ENCODE results near the gene LRRN2. TPM values are rescaled to one million over a fixed set of nuclear protein-coding genes. Genes with fewer than 3 reads are reported as not detected.

The LRRN2 gene
- total and polyA plus RNA-seq, 9 of the 15 experiments (the other 6 are each of a cell fraction or from before 2014, with no cell fraction given) = 0.05 TPM; not detected in 8

DNA sequence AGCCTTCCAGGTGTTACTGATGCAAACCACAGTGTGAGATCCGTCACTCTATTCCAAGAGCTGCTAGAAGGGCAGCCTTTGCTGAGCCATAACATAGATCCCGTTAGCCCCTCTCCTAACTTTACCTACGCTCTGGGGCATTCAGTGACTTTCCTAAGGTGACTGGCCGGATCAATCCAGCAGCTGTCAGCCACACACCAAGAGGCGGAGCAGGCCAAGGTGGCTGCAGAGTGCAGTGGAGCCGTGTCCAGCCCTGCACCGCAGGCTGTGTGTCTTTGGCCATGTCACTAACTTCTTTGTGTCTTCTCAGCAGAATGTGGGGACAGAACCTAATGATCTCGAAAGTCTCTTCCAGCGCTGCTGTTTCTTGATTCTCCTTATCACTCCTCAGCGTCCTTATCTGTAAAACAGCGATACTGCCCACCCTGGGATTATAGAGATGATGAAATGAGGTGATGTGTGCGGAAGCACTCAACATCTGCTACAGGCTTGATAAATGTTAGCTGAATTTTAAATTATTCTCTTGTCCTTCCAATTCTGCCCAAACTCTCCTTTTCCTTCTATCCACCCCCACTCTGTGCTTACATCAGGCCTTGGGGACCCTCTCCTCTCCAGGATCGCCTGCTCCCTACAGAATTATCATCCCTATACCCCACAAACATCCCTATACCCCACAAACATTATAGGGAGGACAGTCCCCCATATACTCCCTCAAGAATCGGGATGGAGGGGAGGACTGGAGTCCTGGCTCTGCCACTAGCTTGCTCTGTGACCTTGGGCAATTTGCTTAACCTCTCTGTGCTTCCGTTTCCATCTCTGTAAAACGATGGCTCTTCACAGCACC is 25.8 kb upstream of the LRRN2 start (continued):
- TF ChIP-seq, protein P1, sequence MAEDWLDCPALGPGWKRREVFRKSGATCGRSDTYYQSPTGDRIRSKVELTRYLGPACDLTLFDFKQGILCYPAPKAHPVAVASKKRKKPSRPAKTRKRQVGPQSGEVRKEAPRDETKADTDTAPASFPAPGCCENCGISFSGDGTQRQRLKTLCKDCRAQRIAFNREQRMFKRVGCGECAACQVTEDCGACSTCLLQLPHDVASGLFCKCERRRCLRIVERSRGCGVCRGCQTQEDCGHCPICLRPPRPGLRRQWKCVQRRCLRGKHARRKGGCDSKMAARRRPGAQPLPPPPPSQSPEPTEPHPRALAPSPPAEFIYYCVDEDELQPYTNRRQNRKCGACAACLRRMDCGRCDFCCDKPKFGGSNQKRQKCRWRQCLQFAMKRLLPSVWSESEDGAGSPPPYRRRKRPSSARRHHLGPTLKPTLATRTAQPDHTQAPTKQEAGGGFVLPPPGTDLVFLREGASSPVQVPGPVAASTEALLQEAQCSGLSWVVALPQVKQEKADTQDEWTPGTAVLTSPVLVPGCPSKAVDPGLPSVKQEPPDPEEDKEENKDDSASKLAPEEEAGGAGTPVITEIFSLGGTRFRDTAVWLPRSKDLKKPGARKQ (CRISPR knock-in tag; IDR thresholded peaks at IDR 0.05) = no peak
- TF ChIP-seq SIN3B (IDR thresholded peaks at IDR 0.05; ENCODE audit: low read depth) (no peak), U2AF1 (optimal IDR thresholded peaks at IDR 0.05; ENCODE audit: low read depth, low read length) (no peak), LCOR (CRISPR knock-in tag; IDR thresholded peaks at IDR 0.05) (peak; percentile 83), ZNF696 (CRISPR knock-in tag; conservative IDR thresholded peaks at IDR 0.05) (0 out of 2 replicates have a peak, but pooled peaks have one; percentile 29), MTA2 (IDR thresholded peaks at IDR 0.05; ENCODE audit: low read depth) (peak; percentile 96), EP300 (IDR thresholded peaks at IDR 0.05; ENCODE audit: low read length) (peak; percentile 100), DMBX1 (CRISPR knock-in tag; IDR thresholded peaks at IDR 0.05; ENCODE audit: borderline replicate concordance) (peak; percentile 92), POU5F1 (IDR thresholded peaks at IDR 0.05; ENCODE audit: borderline replicate concordance, low read depth, low read length, partially characterized antibody) (no peak), FUS (optimal IDR thresholded peaks at IDR 0.05; ENCODE audit: low read depth, low read length) (no peak), BCOR (IDR thresholded peaks at IDR 0.05) (peak; percentile 99), THRAP3 (IDR thresholded peaks at IDR 0.05; ENCODE audit: borderline replicate concordance) (no peak)
- TF ChIP-seq, protein P2, sequence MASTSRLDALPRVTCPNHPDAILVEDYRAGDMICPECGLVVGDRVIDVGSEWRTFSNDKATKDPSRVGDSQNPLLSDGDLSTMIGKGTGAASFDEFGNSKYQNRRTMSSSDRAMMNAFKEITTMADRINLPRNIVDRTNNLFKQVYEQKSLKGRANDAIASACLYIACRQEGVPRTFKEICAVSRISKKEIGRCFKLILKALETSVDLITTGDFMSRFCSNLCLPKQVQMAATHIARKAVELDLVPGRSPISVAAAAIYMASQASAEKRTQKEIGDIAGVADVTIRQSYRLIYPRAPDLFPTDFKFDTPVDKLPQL (IDR thresholded peaks at IDR 0.05; ENCODE audit: extremely low read depth, insufficient read length) = no peak
- TF ChIP-seq, protein P3, sequence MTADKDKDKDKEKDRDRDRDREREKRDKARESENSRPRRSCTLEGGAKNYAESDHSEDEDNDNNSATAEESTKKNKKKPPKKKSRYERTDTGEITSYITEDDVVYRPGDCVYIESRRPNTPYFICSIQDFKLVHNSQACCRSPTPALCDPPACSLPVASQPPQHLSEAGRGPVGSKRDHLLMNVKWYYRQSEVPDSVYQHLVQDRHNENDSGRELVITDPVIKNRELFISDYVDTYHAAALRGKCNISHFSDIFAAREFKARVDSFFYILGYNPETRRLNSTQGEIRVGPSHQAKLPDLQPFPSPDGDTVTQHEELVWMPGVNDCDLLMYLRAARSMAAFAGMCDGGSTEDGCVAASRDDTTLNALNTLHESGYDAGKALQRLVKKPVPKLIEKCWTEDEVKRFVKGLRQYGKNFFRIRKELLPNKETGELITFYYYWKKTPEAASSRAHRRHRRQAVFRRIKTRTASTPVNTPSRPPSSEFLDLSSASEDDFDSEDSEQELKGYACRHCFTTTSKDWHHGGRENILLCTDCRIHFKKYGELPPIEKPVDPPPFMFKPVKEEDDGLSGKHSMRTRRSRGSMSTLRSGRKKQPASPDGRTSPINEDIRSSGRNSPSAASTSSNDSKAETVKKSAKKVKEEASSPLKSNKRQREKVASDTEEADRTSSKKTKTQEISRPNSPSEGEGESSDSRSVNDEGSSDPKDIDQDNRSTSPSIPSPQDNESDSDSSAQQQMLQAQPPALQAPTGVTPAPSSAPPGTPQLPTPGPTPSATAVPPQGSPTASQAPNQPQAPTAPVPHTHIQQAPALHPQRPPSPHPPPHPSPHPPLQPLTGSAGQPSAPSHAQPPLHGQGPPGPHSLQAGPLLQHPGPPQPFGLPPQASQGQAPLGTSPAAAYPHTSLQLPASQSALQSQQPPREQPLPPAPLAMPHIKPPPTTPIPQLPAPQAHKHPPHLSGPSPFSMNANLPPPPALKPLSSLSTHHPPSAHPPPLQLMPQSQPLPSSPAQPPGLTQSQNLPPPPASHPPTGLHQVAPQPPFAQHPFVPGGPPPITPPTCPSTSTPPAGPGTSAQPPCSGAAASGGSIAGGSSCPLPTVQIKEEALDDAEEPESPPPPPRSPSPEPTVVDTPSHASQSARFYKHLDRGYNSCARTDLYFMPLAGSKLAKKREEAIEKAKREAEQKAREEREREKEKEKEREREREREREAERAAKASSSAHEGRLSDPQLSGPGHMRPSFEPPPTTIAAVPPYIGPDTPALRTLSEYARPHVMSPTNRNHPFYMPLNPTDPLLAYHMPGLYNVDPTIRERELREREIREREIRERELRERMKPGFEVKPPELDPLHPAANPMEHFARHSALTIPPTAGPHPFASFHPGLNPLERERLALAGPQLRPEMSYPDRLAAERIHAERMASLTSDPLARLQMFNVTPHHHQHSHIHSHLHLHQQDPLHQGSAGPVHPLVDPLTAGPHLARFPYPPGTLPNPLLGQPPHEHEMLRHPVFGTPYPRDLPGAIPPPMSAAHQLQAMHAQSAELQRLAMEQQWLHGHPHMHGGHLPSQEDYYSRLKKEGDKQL (CRISPR knock-in tag; IDR thresholded peaks at IDR 0.05; ENCODE audit: borderline replicate concordance) = no peak

Measured in K562 (cell line).